Tibial artery (tissue), 4 donors: Measurements from ENCODE around the gene VSX2.
A peak's percentile ranks its signal among the peaks of the same experiment; 100 is the strongest.

Source experiments
- DNase-seq, 2 donors: peaks; one replicate each; pipeline ENCODE4 v3.0.0-alpha.2; 2019
- H3K27ac ChIP-seq, 2 donors: fragments of 200-600 bp; sonication (generic) in 1 of 2; 1 replicate in 1 of 2; 2 replicates in 1 of 2; pipeline ENCODE4 v1.5.1; 2018 to 2019; ENCODE audit warnings: mild to moderate bottlenecking in 1 of 2
- H3K27me3 ChIP-seq, 2 donors: fragments of 200-600 bp; sonication (generic) in 1 of 2; one replicate each; pipeline versions ENCODE4 v1.5.1 to v1.6.0; 2016 to 2019
- H3K36me3 ChIP-seq, 3 donors: fragments of 200-600 bp; sonication (generic) in 2 of 3; one replicate each; pipeline ENCODE4 v1.5.1; 2016 to 2019; ENCODE audit warnings: mild to moderate bottlenecking in 2 of 3
- H3K4me1 ChIP-seq, 4 donors: fragments of 200-600 bp; sonication (generic) in 2 of 4; 1 replicate in 3 of 4; 2 replicates in 1 of 4; pipeline ENCODE4 v1.5.1; 2016 to 2019
- H3K4me3 ChIP-seq, 2 donors: fragments of 200-600 bp; sonication (generic) in 1 of 2; 1 replicate in 1 of 2; 2 replicates in 1 of 2; pipeline ENCODE4 v1.5.1; 2018 to 2019; ENCODE audit warnings: mild to moderate bottlenecking in 2 of 2
- H3K9me3 ChIP-seq, 3 donors: fragments of 200-600 bp; sonication (generic) in 1 of 3; one replicate each; pipeline ENCODE4 v1.5.1; 2016 to 2019
- CTCF ChIP-seq, 2 experiments: fragments of 200-600 bp in 1 of 2; fragments of 450-650 bp in 1 of 2; IDR thresholded peaks; one replicate each; pipeline ENCODE4 v1.5.1; 2017 to 2019; ENCODE audit warnings: antibody characterized with exemption in 2 of 2, mild to moderate bottlenecking in 1 of 2, moderate library complexity in 1 of 2
- intact Hi-C: fragments of 100-400 bp; cut with DNase I; formaldehyde crosslinking; loops from one replicate; pipeline ENCODE4 v1.15.0; 2023; ENCODE audit warnings: low total_unique reads

VSX2 gene

DNA sequence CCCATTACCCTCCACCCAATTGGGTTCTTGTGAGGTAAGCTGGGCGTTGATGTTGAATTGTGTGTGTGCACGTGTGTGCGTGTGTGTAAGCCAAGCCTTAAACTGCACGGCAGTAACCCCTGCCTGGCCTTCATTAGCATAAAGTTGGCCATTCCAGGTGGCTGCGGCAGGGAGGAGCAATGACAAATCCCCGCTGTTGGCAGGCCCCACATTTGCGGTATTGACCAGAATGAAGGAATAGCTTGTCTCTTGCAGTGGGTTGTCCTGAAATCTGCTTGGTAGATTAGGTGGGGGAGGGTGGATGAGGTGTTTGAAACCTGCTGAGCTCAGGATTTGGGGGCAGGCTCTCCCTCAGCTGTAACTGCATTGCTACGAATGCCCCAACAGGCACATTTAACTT, 7.3 kb downstream of the VSX2 start:
- Histone ChIP-seq H3K4me3 (no peak overlapping the region), H3K27ac (no peak overlapping the region), H3K36me3 (no peaks in the 10 kb centered on the region), H3K27me3 (peaks cover 0 to 66% of the 10 kb centered on the region in 2 donors), H3K9me3 (no peaks in the 10 kb centered on the region), H3K4me1 (peaks cover 0 to 11% (median 4%) of the 10 kb centered on the region in 4 donors)
- intact Hi-C loops = no loop called here
- TF ChIP-seq CTCF (IDR thresholded peaks at IDR 0.05) = no peak
- DNase-seq = no peak

DNA sequence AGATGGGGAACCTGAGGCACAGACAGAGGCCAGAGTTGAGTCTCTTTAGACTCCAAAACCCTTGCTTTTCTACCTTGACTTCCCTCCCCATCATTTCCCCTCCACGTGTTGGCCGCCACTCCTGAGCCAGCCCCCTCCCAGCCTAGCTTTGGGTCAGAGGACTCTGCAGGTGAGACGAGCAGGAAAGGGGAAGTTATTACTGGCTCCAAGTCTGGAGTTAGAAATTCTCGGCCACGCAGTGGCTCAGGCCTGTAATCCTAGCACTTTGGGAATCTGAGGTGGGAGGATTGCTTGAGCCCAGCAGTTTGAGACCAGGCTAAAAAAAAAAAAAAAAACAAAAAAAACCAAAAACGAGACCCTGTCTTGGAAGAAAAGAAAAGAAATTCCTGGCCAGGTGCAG, 8.8 kb downstream of the VSX2 start:
- H3K9me3 ChIP-seq = no peaks in the 10 kb centered on the region
- peaks cover 0 to 5% (median 1%) of the 10 kb centered on the region in 4 donors for H3K4me1 ChIP-seq
- DNase-seq = no peak
- intact Hi-C loops = no loop called here
- no peaks in the 10 kb centered on the region for H3K36me3 ChIP-seq
- peaks cover 0 to 59% of the 10 kb centered on the region in 2 donors for H3K27me3 ChIP-seq
- no peak overlapping the region for H3K27ac ChIP-seq
- H3K4me3 ChIP-seq = no peak overlapping the region
- no peak for TF ChIP-seq CTCF (IDR thresholded peaks at IDR 0.05)

GRCh38 chr14:74249433-74250375, 10.5 kb downstream of the VSX2 start:
- Histone ChIP-seq H3K9me3 (no peaks in the 10 kb centered on the region), H3K27ac (no peak overlapping the region), H3K27me3 (peaks cover 0 to 53% of the 10 kb centered on the region in 2 donors), H3K4me1 (peaks cover 0 to 5% (median 1%) of the 10 kb centered on the region in 4 donors), H3K36me3 (no peaks in the 10 kb centered on the region), H3K4me3 (no peak overlapping the region)
- TF ChIP-seq CTCF (IDR thresholded peaks at IDR 0.05) = no peak
- intact Hi-C loops = loop anchor here (5.0 kb wide), 1 partner anchor 137 kb away; no protein-coding TSS in a partner anchor
- no peak for DNase-seq

DNA sequence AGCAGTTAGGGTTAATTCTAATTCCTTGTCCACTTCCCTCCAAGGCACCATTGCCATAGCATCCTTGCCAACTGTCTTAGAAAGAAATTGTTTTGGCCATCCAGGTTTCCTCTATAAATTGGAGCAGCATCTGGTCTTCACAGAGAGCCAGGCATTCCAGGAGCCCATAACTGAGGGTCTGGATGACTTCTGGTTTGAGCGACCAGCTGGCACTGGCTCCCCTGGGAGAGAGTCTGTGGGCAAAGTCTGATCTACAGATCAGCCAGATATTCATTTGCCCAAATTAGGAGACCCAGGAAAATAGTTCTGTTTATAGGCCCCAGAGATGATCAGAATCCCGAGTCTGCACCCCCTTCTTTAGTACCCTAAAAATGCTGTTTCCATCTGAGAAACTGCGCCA, 16.0 kb downstream of the VSX2 start:
- no peak for DNase-seq
- Histone ChIP-seq H3K27me3 (peaks cover 0 to 34% of the 10 kb centered on the region in 2 donors), H3K4me3 (no peak overlapping the region), H3K4me1 (peaks cover 0 to 22% (median 19%) of the 10 kb centered on the region in 4 donors), H3K9me3 (no peaks in the 10 kb centered on the region), H3K36me3 (no peaks in the 10 kb centered on the region), H3K27ac (no peak overlapping the region)
- intact Hi-C loops = no loop called here
- TF ChIP-seq CTCF (IDR thresholded peaks at IDR 0.05) = no peak

DNA sequence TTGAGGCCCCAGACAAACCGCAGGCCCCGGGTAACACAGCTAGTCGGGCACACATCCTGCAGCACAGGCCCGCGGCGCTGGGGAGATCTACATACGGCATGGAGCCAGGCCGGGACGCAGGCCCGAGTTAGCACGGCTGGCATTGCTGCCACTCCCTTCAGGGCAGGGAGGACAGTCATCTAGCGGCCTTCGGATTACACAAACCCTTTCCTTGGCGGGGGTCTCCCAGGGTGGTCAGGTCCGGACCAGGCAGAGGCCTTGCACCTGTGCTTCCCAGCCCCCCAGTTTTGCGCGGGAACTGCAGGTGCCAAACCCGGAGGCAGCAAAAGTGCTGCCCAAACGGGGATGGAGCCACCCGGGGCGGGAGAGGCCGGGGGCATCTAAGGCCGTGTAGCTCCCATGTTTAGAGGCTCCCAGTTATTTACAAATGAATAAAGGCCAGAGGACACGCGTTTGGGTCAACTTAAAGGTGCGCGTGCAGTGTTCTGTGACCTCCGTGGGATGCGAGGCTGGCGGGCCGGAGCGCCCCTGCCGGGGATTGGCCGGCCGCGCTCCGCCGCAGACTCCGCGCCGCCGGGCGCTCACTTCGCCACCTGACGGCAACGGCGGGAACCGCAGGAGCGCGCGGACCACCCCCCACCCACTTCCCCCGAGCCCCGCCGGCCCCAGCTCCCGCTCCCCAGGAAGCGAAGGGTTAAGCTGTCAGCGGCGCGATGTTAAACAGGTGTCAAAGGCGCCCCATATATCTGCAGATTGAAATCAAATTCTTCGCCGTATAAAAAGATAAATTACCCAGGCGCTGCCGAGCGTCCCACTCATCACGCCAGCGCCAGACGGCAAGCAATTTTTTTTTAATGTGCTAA, 18.1 kb downstream of the VSX2 start:
- Histone ChIP-seq H3K4me3 (peak overlapping the region; percentile 45 to 59), H3K4me1 (peaks cover 0 to 19% (median 17%) of the 10 kb centered on the region in 4 donors), H3K36me3 (no peaks in the 10 kb centered on the region), H3K27ac (no peak overlapping the region), H3K27me3 (peaks cover 0 to 26% of the 10 kb centered on the region in 2 donors), H3K9me3 (no peaks in the 10 kb centered on the region)
- TF ChIP-seq CTCF (IDR thresholded peaks at IDR 0.05) = peak; percentile 83 to 93
- DNase-seq = no peak
- intact Hi-C loops = no loop called here
